Neural cell (in vitro differentiated cells): ENCODE data around the gene WDR33.

Experiments used
- CTCF ChIP-seq: fragments of 450-650 bp; IDR thresholded peaks from 2 replicates; pipeline ENCODE4 v1.5.1; 2014; ENCODE audit warnings: antibody characterized with exemption, mild to moderate bottlenecking, moderate library complexity; ENCODE audit not compliant: poor library complexity, severe bottlenecking
- EP300 ChIP-seq: fragments of 450-650 bp; conservative IDR thresholded peaks from 2 replicates; pipeline ENCODE4 v1.6.1; 2014; ENCODE audit warnings: antibody characterized with exemption, mild to moderate bottlenecking, moderate library complexity; ENCODE audit not compliant: poor library complexity, severe bottlenecking
- EZH2 ChIP-seq: fragments of 200-600, 300-800 bp; shearing (Covaris generic), sonication (generic); IDR thresholded peaks from 2 replicates; pipeline ENCODE4 v1.6.1; 2014; ENCODE audit warnings: antibody characterized with exemption, low read length, borderline replicate concordance, mild to moderate bottlenecking; ENCODE audit not compliant: insufficient read depth, poor library complexity, severe bottlenecking
- MXI1 ChIP-seq: fragments of 450-650 bp; conservative IDR thresholded peaks from 2 replicates; pipeline ENCODE4 v1.6.1; 2014; ENCODE audit warnings: antibody characterized with exemption, mild to moderate bottlenecking; ENCODE audit not compliant: poor library complexity, severe bottlenecking
- RAD21 ChIP-seq: fragments of 450-650 bp; conservative IDR thresholded peaks from 2 replicates; pipeline ENCODE4 v1.6.1; 2014; ENCODE audit warnings: antibody characterized with exemption, mild to moderate bottlenecking, moderate library complexity
- REST ChIP-seq: IDR thresholded peaks from 2 replicates; pipeline ENCODE4 v1.6.1; 2012; ENCODE audit warnings: borderline replicate concordance
- SMC3 ChIP-seq: fragments of 450-650 bp; conservative IDR thresholded peaks from 2 replicates; pipeline ENCODE4 v1.6.1; 2014; ENCODE audit warnings: antibody characterized with exemption, mild to moderate bottlenecking, moderate library complexity; ENCODE audit not compliant: poor library complexity
- TAF1 ChIP-seq: IDR thresholded peaks from 2 replicates; pipeline ENCODE4 v1.6.1; 2012; ENCODE audit warnings: low read depth

DNA sequence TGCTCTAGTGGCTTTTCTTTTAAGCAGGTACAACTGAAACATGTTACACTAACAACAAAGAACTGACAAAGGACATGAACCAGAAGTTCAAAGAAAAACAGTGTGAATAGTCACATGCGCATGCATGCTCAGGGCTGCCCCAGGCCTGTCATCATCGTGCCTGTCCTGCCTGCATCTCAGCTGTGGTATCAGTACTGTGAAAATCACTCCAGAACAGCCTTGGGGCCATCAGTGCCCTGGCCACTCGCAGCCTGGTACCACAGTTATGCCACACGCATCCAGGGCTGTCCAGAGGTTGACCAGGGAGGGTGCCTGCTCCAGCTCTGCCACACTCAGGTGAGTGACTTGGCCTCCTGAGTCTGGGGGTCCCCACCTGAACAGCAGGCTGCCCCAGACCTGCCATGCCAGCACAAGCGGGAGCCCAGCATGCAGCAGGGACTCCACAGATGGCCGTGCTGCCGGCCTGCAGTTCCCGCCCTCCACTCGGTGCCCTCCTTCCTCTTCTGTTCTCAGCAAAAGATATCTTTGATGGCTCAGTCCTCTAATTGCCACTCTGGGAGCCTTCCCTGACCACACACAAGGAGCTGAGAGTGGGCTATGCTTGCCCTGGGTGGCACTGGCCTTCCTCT, 147.9 kb downstream of the WDR33 start:
- TF ChIP-seq REST (no peak), RAD21 (no peak), CTCF (no peak), EZH2 (no peak), SMC3 (no peak), TAF1 (no peak), MXI1 (no peak), EP300 (no peak)
